Activated CD8-positive, alpha-beta T cell treated with anti-CD3 and anti-CD28 coated beads, Interleukin-2, amount 10 ng/mL, durations not matched to agents 7 days and 5 days (primary cell): ENCODE measurements around the gene MGLL. TPM values are rescaled to one million over a fixed set of nuclear protein-coding genes. Genes with fewer than 3 reads are reported as not detected.

Experiments used
- ATAC-seq: fragments of 150-1000 bp; cut with Tn5 transposase; one replicate; pipeline ENCODE4 v1.10.0; 2021; ENCODE audit warnings: moderate library complexity
- CTCF ChIA-PET: fragments of 350-600 bp; sonication (Branson Sonifier 250); formaldehyde crosslinking; loops from one replicate; lab custom pipeline; 2021; ENCODE audit warnings: antibody characterized with exemption; lab: Charles Lee
- POLR2A ChIA-PET: fragments of 350-600 bp; sonication (Branson Sonifier 250); formaldehyde crosslinking; loops from one replicate; lab custom pipeline; 2021; ENCODE audit warnings: antibody characterized with exemption; lab: Charles Lee
- DNase-seq: peaks from one replicate; pipeline ENCODE4 v3.0.0-alpha.2; 2020
- H3K27ac Mint-ChIP-seq: one replicate; pipeline ENCODE4 v1.8.0; 2021; ENCODE audit warnings: mild to moderate bottlenecking, mixed read lengths
- H3K27me3 Mint-ChIP-seq: one replicate; pipeline ENCODE4 v1.8.0; 2021; ENCODE audit warnings: low read depth, mixed read lengths
- H3K36me3 Mint-ChIP-seq: one replicate; pipeline ENCODE4 v1.8.0; 2021; ENCODE audit warnings: low read depth, mixed read lengths
- H3K4me1 Mint-ChIP-seq: one replicate; pipeline ENCODE4 v1.8.0; 2021; ENCODE audit warnings: low read depth, mixed read lengths
- H3K4me3 Mint-ChIP-seq: one replicate; pipeline ENCODE4 v1.8.0; 2021; ENCODE audit warnings: mild to moderate bottlenecking, mixed read lengths
- H3K9me3 Mint-ChIP-seq: one replicate; pipeline ENCODE4 v1.8.0; 2022; ENCODE audit warnings: mixed read lengths; ENCODE audit not compliant: insufficient read depth
- total RNA-seq, 2 experiments: library from RNA; stranded (reverse); gene quantifications; one replicate each; pipeline ENCODE4 v1.2.3, GENCODE V29; 2021

MGLL gene
- total RNA-seq, 2 experiments from 2014 or later = 1.5 to 2.2 TPM

- ChIA-PET POLR2A (interaction anchor here (0.6 to 1.5 kb wide), 5 partner anchors 9 to 1195 kb away, joined by 3 to 6 read pairs (median 3); partner anchors contain the start of gene ZXDC), CTCF (interaction anchor here (1.5 kb wide), 1 partner anchor 72 kb away, joined by 4 read pairs; the partner anchor contains the start of gene MCM2)
- Mint-ChIP-seq H3K27me3 (peaks cover 3% of the 10 kb centered on the region), H3K36me3 (no peaks in the 10 kb centered on the region), H3K4me3 (peak overlapping the region; percentile 91), H3K4me1 (peaks cover 29% of the 10 kb centered on the region), H3K27ac (peak overlapping the region; percentile 99), H3K9me3 (no peaks in the 10 kb centered on the region)
- ATAC-seq = no peak
- no peak for DNase-seq
These were observed 151.4 kb downstream of the MGLL start for GRCh38 chr3:127670761-127671522.

GRCh38 chr3:127670229-127670559 lies 152.1 kb downstream of the MGLL start:
- ATAC-seq (no peak), DNase-seq (no peak)
- H3K27me3 Mint-ChIP-seq = peaks cover 3% of the 10 kb centered on the region
- H3K9me3 Mint-ChIP-seq = no peaks in the 10 kb centered on the region
- H3K27ac Mint-ChIP-seq = no peak overlapping the region
- no peaks in the 10 kb centered on the region for H3K36me3 Mint-ChIP-seq
- no peak overlapping the region for H3K4me3 Mint-ChIP-seq
- CTCF ChIA-PET = interaction anchor here (1.5 kb wide), 1 partner anchor 72 kb away, joined by 4 read pairs; the partner anchor contains the start of gene MCM2
- peaks cover 29% of the 10 kb centered on the region for H3K4me1 Mint-ChIP-seq
- POLR2A ChIA-PET = interaction anchor here (0.9 kb wide), 1 partner anchor 81 kb away, joined by 3 read pairs; no protein-coding TSS in a partner anchor

- no peaks in the 10 kb centered on the region for H3K9me3 Mint-ChIP-seq
- DNase-seq = no peak
- peaks cover 25% of the 10 kb centered on the region for H3K4me1 Mint-ChIP-seq
- no peaks in the 10 kb centered on the region for H3K36me3 Mint-ChIP-seq
- peaks cover 3% of the 10 kb centered on the region for H3K27me3 Mint-ChIP-seq
- no peak for ATAC-seq
- no peak overlapping the region for H3K4me3 Mint-ChIP-seq
- ChIA-PET CTCF (interaction anchor here (1.5 kb wide), 1 partner anchor 71 kb away, joined by 4 read pairs; the partner anchor contains the start of gene MCM2), POLR2A (interaction anchor here (0.9 kb wide), 1 partner anchor 81 kb away, joined by 3 read pairs; no protein-coding TSS in a partner anchor)
- no peak overlapping the region for H3K27ac Mint-ChIP-seq
These were observed 152.6 kb downstream of the MGLL start for GRCh38 chr3:127669541-127670228.

- Mint-ChIP-seq H3K27me3 (peaks cover 3% of the 10 kb centered on the region), H3K36me3 (no peaks in the 10 kb centered on the region), H3K9me3 (no peaks in the 10 kb centered on the region), H3K4me3 (no peak overlapping the region), H3K4me1 (peaks cover 18% of the 10 kb centered on the region), H3K27ac (peak overlapping the region; percentile 30)
- ChIA-PET POLR2A (no interaction called here), CTCF (no interaction called here)
- no peak for DNase-seq
- ATAC-seq = no peak
These were observed 153.4 kb downstream of the MGLL start for GRCh38 chr3:127668906-127669305.

- ChIA-PET CTCF (no interaction called here), POLR2A (no interaction called here)
- H3K4me3 Mint-ChIP-seq = no peak overlapping the region
- no peak for DNase-seq
- H3K27me3 Mint-ChIP-seq = peaks cover 3% of the 10 kb centered on the region
- H3K9me3 Mint-ChIP-seq = no peaks in the 10 kb centered on the region
- no peak overlapping the region for H3K27ac Mint-ChIP-seq
- no peaks in the 10 kb centered on the region for H3K36me3 Mint-ChIP-seq
- no peak for ATAC-seq
- peaks cover 12% of the 10 kb centered on the region for H3K4me1 Mint-ChIP-seq
These were observed 155.1 kb downstream of the MGLL start for GRCh38 chr3:127667119-127667681.

GRCh38 chr3:127666676-127667075 lies 155.6 kb downstream of the MGLL start:
- Mint-ChIP-seq H3K9me3 (no peaks in the 10 kb centered on the region), H3K36me3 (no peaks in the 10 kb centered on the region), H3K27ac (no peak overlapping the region), H3K27me3 (peaks cover 3% of the 10 kb centered on the region), H3K4me1 (peaks cover 9% of the 10 kb centered on the region), H3K4me3 (no peak overlapping the region)
- DNase-seq (no peak), ATAC-seq (no peak)
- CTCF ChIA-PET = no interaction called here
- POLR2A ChIA-PET = no interaction called here

- H3K9me3 Mint-ChIP-seq = no peaks in the 10 kb centered on the region
- peaks cover 3% of the 10 kb centered on the region for H3K27me3 Mint-ChIP-seq
- ATAC-seq = no peak
- H3K27ac Mint-ChIP-seq = no peak overlapping the region
- ChIA-PET POLR2A (no interaction called here), CTCF (no interaction called here)
- DNase-seq = no peak
- H3K4me1 Mint-ChIP-seq = no peaks in the 10 kb centered on the region
- no peaks in the 10 kb centered on the region for H3K36me3 Mint-ChIP-seq
- H3K4me3 Mint-ChIP-seq = no peak overlapping the region
These were observed 156.7 kb downstream of the MGLL start for GRCh38 chr3:127665586-127665985.

GRCh38 chr3:127665165-127665564 lies 157.2 kb downstream of the MGLL start:
- ATAC-seq (no peak), DNase-seq (no peak)
- CTCF ChIA-PET = no interaction called here
- no peak overlapping the region for H3K27ac Mint-ChIP-seq
- POLR2A ChIA-PET = no interaction called here
- H3K4me3 Mint-ChIP-seq = no peak overlapping the region
- H3K9me3 Mint-ChIP-seq = no peaks in the 10 kb centered on the region
- peaks cover 3% of the 10 kb centered on the region for H3K27me3 Mint-ChIP-seq
- no peaks in the 10 kb centered on the region for H3K4me1 Mint-ChIP-seq
- H3K36me3 Mint-ChIP-seq = no peaks in the 10 kb centered on the region

GRCh38 chr3:127663151-127663550 lies 159.2 kb downstream of the MGLL start:
- ChIA-PET CTCF (interaction anchor here (0.7 to 1.8 kb wide), 3 partner anchors 12 to 31 kb away, joined by 3 to 9 read pairs (median 4); no protein-coding TSS in a partner anchor), POLR2A (interaction anchor here (0.6 to 0.8 kb wide), 2 partner anchors 9 to 191 kb away, joined by 3 to 4 read pairs; no protein-coding TSS in a partner anchor)
- no peak for DNase-seq

GRCh38 chr3:127662001-127662469 lies 160.3 kb downstream of the MGLL start:
- H3K9me3 Mint-ChIP-seq = no peaks in the 10 kb centered on the region
- ChIA-PET POLR2A (interaction anchor here (1.0 kb wide), 1 partner anchor 9 kb away, joined by 3 read pairs; no protein-coding TSS in a partner anchor), CTCF (interaction anchor here (0.7 to 1.8 kb wide), 3 partner anchors 11 to 1214 kb away, joined by 3 to 9 read pairs (median 4); no protein-coding TSS in a partner anchor)
- peaks cover 8% of the 10 kb centered on the region for H3K27me3 Mint-ChIP-seq
- H3K4me3 Mint-ChIP-seq = no peak overlapping the region
- no peaks in the 10 kb centered on the region for H3K36me3 Mint-ChIP-seq
- ATAC-seq (no peak), DNase-seq (no peak)
- no peaks in the 10 kb centered on the region for H3K4me1 Mint-ChIP-seq
- H3K27ac Mint-ChIP-seq = no peak overlapping the region

More at GRCh38 chr3:127663151-127663550, 159.2 kb downstream of the MGLL start:
- H3K27ac Mint-ChIP-seq = no peak overlapping the region
- H3K4me1 Mint-ChIP-seq = no peaks in the 10 kb centered on the region
- ATAC-seq = no peak
- peaks cover 3% of the 10 kb centered on the region for H3K27me3 Mint-ChIP-seq
- no peaks in the 10 kb centered on the region for H3K36me3 Mint-ChIP-seq
- H3K4me3 Mint-ChIP-seq = no peak overlapping the region
- H3K9me3 Mint-ChIP-seq = no peaks in the 10 kb centered on the region

- ATAC-seq (no peak), DNase-seq (no peak)
- Mint-ChIP-seq H3K36me3 (no peaks in the 10 kb centered on the region), H3K4me1 (no peaks in the 10 kb centered on the region), H3K27ac (no peak overlapping the region), H3K4me3 (no peak overlapping the region), H3K27me3 (peaks cover 8% of the 10 kb centered on the region), H3K9me3 (no peaks in the 10 kb centered on the region)
- POLR2A ChIA-PET = no interaction called here
- CTCF ChIA-PET = interaction anchor here (1.6 to 1.8 kb wide), 2 partner anchors 10 to 26 kb away, joined by 4 to 9 read pairs; no protein-coding TSS in a partner anchor
These were observed 160.7 kb downstream of the MGLL start for GRCh38 chr3:127661600-127661999.
